H1 (cell line): Measurements from ENCODE around the gene IPO13. TPM values are rescaled to one million over a fixed set of nuclear protein-coding genes. Genes with fewer than 3 reads are reported as not detected.

Experiments used
- CTCF ChIA-PET: fragments of 300-600 bp; sonication (Branson Sonifier 250); formaldehyde crosslinking; loops from one replicate; lab custom pipeline; 2021; ENCODE audit not compliant: partially characterized antibody; lab: Charles Lee
- POLR2A ChIA-PET: fragments of 300-600 bp; sonication (Branson Sonifier 250); formaldehyde crosslinking; loops from one replicate; lab custom pipeline; 2021; ENCODE audit warnings: inconsistent platforms; ENCODE audit not compliant: partially characterized antibody; lab: Charles Lee
- DNase-seq, 2 experiments: peaks; one replicate each; pipeline versions ENCODE4 v3.0.0 to v3.0.0-alpha.2; 2010 to 2022; ENCODE audit warnings: low spot score in 2 of 2, low read depth in 1 of 2, mixed read lengths in 1 of 2
- FAIRE-seq: peaks from 2 replicates; lab custom pipeline; 2011; peaks lifted over from hg19 to GRCh38; lab: Jason Lieb, UNC
- H2AFZ ChIP-seq: 2 replicates; pipeline ENCODE4 v1.8.1; 2012; ENCODE audit warnings: low read length, inconsistent platforms
- H2AK5ac ChIP-seq: 2 replicates; pipeline ENCODE4 v1.6.1; 2013; ENCODE audit warnings: low read depth, low read length
- H2BK120ac ChIP-seq: replicated peaks from 2 replicates; pipeline ENCODE3; 2013; ENCODE audit warnings: low read depth, low read length, inconsistent platforms
- H2BK12ac ChIP-seq: 2 replicates; pipeline ENCODE4 v1.6.1; 2013; ENCODE audit warnings: low read depth, low read length
- H2BK15ac ChIP-seq: 2 replicates; pipeline ENCODE4 v1.6.1; 2013; ENCODE audit warnings: low read length
- H2BK20ac ChIP-seq: 2 replicates; pipeline ENCODE4 v1.6.1; 2013; ENCODE audit warnings: low read length
- H2BK5ac ChIP-seq: 2 replicates; pipeline ENCODE4 v1.6.1; 2013; ENCODE audit warnings: low read depth, low read length
- H3K14ac ChIP-seq: 2 replicates; pipeline ENCODE4 v1.6.1; 2013; ENCODE audit warnings: inconsistent platforms; ENCODE audit not compliant: insufficient read length
- H3K18ac ChIP-seq: 2 replicates; pipeline ENCODE4 v1.6.1; 2013; ENCODE audit warnings: low read length; ENCODE audit errors: extremely low read depth
- H3K23ac ChIP-seq: 2 replicates; pipeline ENCODE4 v1.6.1; 2013; ENCODE audit warnings: inconsistent platforms; ENCODE audit not compliant: insufficient read length
- H3K23me2 ChIP-seq: 2 replicates; pipeline ENCODE4 v1.6.1; 2013; ENCODE audit warnings: low read depth, low read length
- H3K27ac ChIP-seq: 2 replicates; pipeline ENCODE4 v1.6.1; 2011; ENCODE audit warnings: low read depth, low read length, inconsistent platforms
- H3K27me3 ChIP-seq, 4 experiments: replicated peaks in 1 of 4; 1 replicate in 1 of 4; 2 replicates in 3 of 4; pipeline versions ENCODE4 v1.6.1 to v1.8.1; 2011 to 2013; ENCODE audit warnings: low read length in 3 of 4, mild to moderate bottlenecking in 3 of 4, inconsistent platforms in 2 of 4, mixed read lengths in 2 of 4, moderate library complexity in 1 of 4; ENCODE audit not compliant: control insufficient read depth in 3 of 4, insufficient read depth in 3 of 4; ENCODE audit errors: extremely low read depth in 1 of 4
- H3K36me3 ChIP-seq, 4 experiments: 2 replicates each; pipeline versions ENCODE4 v1.6.1 to v1.8.1; 2011 to 2013; ENCODE audit warnings: mild to moderate bottlenecking in 4 of 4, low read length in 3 of 4, moderate library complexity in 2 of 4, control low read depth in 1 of 4, inconsistent platforms in 1 of 4; ENCODE audit not compliant: insufficient read depth in 4 of 4, control insufficient read depth in 2 of 4
- H3K4ac ChIP-seq: replicated peaks from 2 replicates; pipeline ENCODE3; 2013; ENCODE audit warnings: low read length, low read depth, mixed read lengths, inconsistent platforms; ENCODE audit not compliant: insufficient read length
- H3K4me1 ChIP-seq, 4 experiments: replicated peaks in 1 of 4; 1 replicate in 1 of 4; 2 replicates in 3 of 4; pipeline versions ENCODE4 v1.6.1 to v1.8.1; 2011 to 2013; ENCODE audit warnings: low read length in 3 of 4, inconsistent platforms in 2 of 4, mixed read lengths in 1 of 4; ENCODE audit not compliant: insufficient read depth in 4 of 4, control insufficient read depth in 3 of 4
- H3K4me2 ChIP-seq, 2 experiments: 2 replicates each; pipeline versions ENCODE4 v1.6.1 to v1.8.1; 2011 to 2013; ENCODE audit warnings: low read depth in 2 of 2, low read length in 2 of 2, control low read depth in 1 of 2, inconsistent platforms in 1 of 2, mild to moderate bottlenecking in 1 of 2; ENCODE audit not compliant: insufficient read depth in 1 of 2
- H3K4me3 ChIP-seq, 4 experiments: fragments of 200-600, 300-600 bp in 1 of 4; sonication (generic), shearing (Covaris generic), sonication (Bioruptor Twin) in 1 of 4; 2 replicates each; pipeline versions ENCODE4 v1.5.1 to v1.8.1; 2011 to 2016; ENCODE audit warnings: low read length in 4 of 4, low read depth in 3 of 4, control low read depth in 2 of 4, inconsistent platforms in 2 of 4, mild to moderate bottlenecking in 2 of 4, mixed read lengths in 1 of 4, moderate library complexity in 1 of 4; ENCODE audit not compliant: insufficient read depth in 2 of 4; ENCODE audit errors: extremely low read depth in 1 of 4
- H3K56ac ChIP-seq: replicated peaks from 2 replicates; pipeline ENCODE3; 2013; ENCODE audit warnings: low read depth, mild to moderate bottlenecking, mixed read lengths, low read length, inconsistent platforms; ENCODE audit not compliant: insufficient read length
- H3K79me1 ChIP-seq: 2 replicates; pipeline ENCODE4 v1.6.1; 2013; ENCODE audit warnings: low read depth, low read length, control low read depth
- H3K79me2 ChIP-seq, 2 experiments: 2 replicates each; pipeline versions ENCODE4 v1.6.1 to v1.8.1; 2012 to 2013; ENCODE audit warnings: low read length in 2 of 2, mild to moderate bottlenecking in 2 of 2, inconsistent platforms in 1 of 2; ENCODE audit not compliant: insufficient read depth in 2 of 2, control insufficient read depth in 1 of 2
- H3K9ac ChIP-seq, 4 experiments: replicated peaks in 1 of 4; 1 replicate in 1 of 4; 2 replicates in 3 of 4; pipeline versions ENCODE4 v1.6.1 to v1.8.1; 2011 to 2013; ENCODE audit warnings: low read depth in 3 of 4, low read length in 3 of 4, control low read depth in 2 of 4, mild to moderate bottlenecking in 2 of 4, moderate library complexity in 2 of 4, inconsistent platforms in 1 of 4; ENCODE audit errors: extremely low read depth in 1 of 4
- H3K9me3 ChIP-seq, 2 experiments: 2 replicates each; pipeline versions ENCODE4 v1.6.1 to v1.8.1; 2012 to 2013; ENCODE audit warnings: mild to moderate bottlenecking in 2 of 2, moderate library complexity in 2 of 2, control low read depth in 1 of 2, inconsistent platforms in 1 of 2, low read depth in 1 of 2, low read length in 1 of 2, mixed read lengths in 1 of 2; ENCODE audit not compliant: insufficient read depth in 2 of 2
- H4K20me1 ChIP-seq, 2 experiments: replicated peaks in 1 of 2; 2 replicates each; pipeline versions ENCODE3 to v1.8.1; 2011 to 2013; ENCODE audit warnings: inconsistent platforms in 2 of 2, low read length in 2 of 2, mild to moderate bottlenecking in 1 of 2; ENCODE audit not compliant: insufficient read depth in 2 of 2, control insufficient read depth in 1 of 2
- H4K5ac ChIP-seq: 2 replicates; pipeline ENCODE4 v1.6.1; 2013; ENCODE audit warnings: low read length, low read depth, mixed read lengths, inconsistent platforms; ENCODE audit not compliant: insufficient read length
- H4K8ac ChIP-seq: 2 replicates; pipeline ENCODE4 v1.8.0; 2013; ENCODE audit warnings: mild to moderate bottlenecking, moderate library complexity, low read length, inconsistent platforms; ENCODE audit not compliant: insufficient read depth; ENCODE audit errors: extremely low read depth
- H4K91ac ChIP-seq: replicated peaks from 2 replicates; pipeline ENCODE3; 2013; ENCODE audit warnings: low read length, mixed read lengths, inconsistent platforms; ENCODE audit not compliant: insufficient read length
- E2F6 ChIP-seq: IDR thresholded peaks from 2 replicates; pipeline ENCODE4 v1.6.1; 2012; ENCODE audit warnings: inconsistent platforms
- JUN ChIP-seq: IDR thresholded peaks from 2 replicates; pipeline ENCODE4 v1.6.1; 2011; ENCODE audit warnings: low read depth, mild to moderate bottlenecking, improper control_type of control experiment, low read length
- TAF7 ChIP-seq: optimal IDR thresholded peaks from 2 replicates; pipeline ENCODE3; 2011; ENCODE audit warnings: low read depth, mild to moderate bottlenecking, inconsistent platforms, low read length, moderate library complexity, borderline replicate concordance
- TBP ChIP-seq: IDR thresholded peaks from 2 replicates; pipeline ENCODE4 v1.6.1; 2011; ENCODE audit warnings: low read depth, low read length, improper control_type of control experiment
- WGBS, 2 experiments: shearing (Covaris generic) in 1 of 2; methylation state at CpG; one replicate each; pipeline versions ENCODE4 v1.1.6 to v1.1.7; 2013 to 2015; ENCODE audit warnings: low lambda C conversion rate in 2 of 2, mixed read lengths in 2 of 2, inconsistent platforms in 1 of 2, low coverage in 1 of 2, missing lambda C conversion rate in 1 of 2; ENCODE audit not compliant: insufficient replicate concordance in 2 of 2, insufficient coverage in 1 of 2, insufficient read length in 1 of 2; ENCODE audit errors: extremely low coverage in 1 of 2, missing lambda C conversion rate in 1 of 2; 5-methylcytosine and 5-hydroxymethylcytosine counted together
- polyA plus RNA-seq, 7 experiments: library from polyadenylated mRNA; depleted of rRNA in 3 of 7; stranded (reverse) in 5 of 7; unstranded in 2 of 7; fragments of >200 nt in 5 of 7; fragments of 200-250 nt in 2 of 7; gene quantifications; 1 replicate in 5 of 7; 2 replicates in 1 of 7; 4 replicates in 1 of 7; pipeline versions ENCODE4 v1.2.1 to v1.2.3, GENCODE V29; 2011 to 2013; ENCODE audit warnings: missing spikeins in 2 of 7, mixed read lengths in 2 of 7
- total RNA-seq: library from RNA; stranded (reverse); fragmentation: NEBNext Ultra II Directional; extraction: Animal tissue kit (Norgen Biotek cat#: 25700); gene quantifications from 2 replicates; pipeline ENCODE4 v1.2.1, GENCODE V29; 2021

Gene IPO13
- total and polyA plus RNA-seq, 2 of the 8 experiments (the other 6 are each of a cell fraction or from before 2014, with no cell fraction given) = 23.0 to 27.0 TPM

GRCh38 chr1:43998000-43998378 lies 51.2 kb downstream of the IPO13 start:
- H3K56ac ChIP-seq = no peak overlapping the region
- no peak overlapping the region for H2AFZ ChIP-seq
- TF ChIP-seq TBP (no peak), JUN (no peak), E2F6 (no peak), TAF7 (no peak)

More at GRCh38 chr1:43998000-43998378, 51.2 kb downstream of the IPO13 start:
- Histone ChIP-seq H3K4me1 (no peaks in the 10 kb centered on the region; a peak in 1 of 7 replicates), H3K14ac (no peak overlapping the region), H3K9ac (no peak overlapping the region), H4K20me1 (peaks cover 2 to 4% of the 10 kb centered on the region in 2 experiments), H2BK120ac (no peak overlapping the region), H4K8ac (no peak overlapping the region), H3K9me3 (no peaks in the 10 kb centered on the region), H3K23ac (no peak overlapping the region), H3K79me2 (no peaks in the 10 kb centered on the region), H2BK20ac (no peak overlapping the region), H3K4ac (no peak overlapping the region), H3K36me3 (peaks cover 0 to 11% (median 8%) of the 10 kb centered on the region in 4 experiments; a peak in 5 of 8 replicates), H3K4me2 (no peak overlapping the region), H4K91ac (no peak overlapping the region), H3K18ac (no peak overlapping the region), H3K27ac (no peak overlapping the region), H2BK12ac (no peak overlapping the region), H2AK5ac (no peak overlapping the region), H3K4me3 (no peak overlapping the region), H4K5ac (no peak overlapping the region), H2BK5ac (no peak overlapping the region), H2BK15ac (no peak overlapping the region), H3K23me2 (no peaks in the 10 kb centered on the region), H3K79me1 (no peaks in the 10 kb centered on the region), H3K27me3 (no peaks in the 10 kb centered on the region)
- DNase-seq = no peak
- WGBS, 2 experiments = 91% methylated on average over 11 of the region's 11 CpGs; no CpG with 5 or more reads in 1 of the 2 experiments
- CTCF ChIA-PET = interaction anchor here (0.9 to 21.8 kb wide), 5 partner anchors 8 to 49 kb away, joined by 3 to 478 read pairs (median 5); no protein-coding TSS in a partner anchor
- no peak for FAIRE-seq
- POLR2A ChIA-PET = interaction anchor here (1.0 to 27.1 kb wide), 4 partner anchors 18 to 51 kb away, joined by 3 to 544 read pairs (median 4); partner anchors contain the start of gene SLC6A9
